ENCODE measurements around the gene TIAM1. TPM values are rescaled to one million over a fixed set of nuclear protein-coding genes. Genes with fewer than 3 reads are reported as not detected.

Gene TIAM1
- total and polyA plus RNA-seq, 2 of the 8 experiments (the other 6 are each of a cell fraction or from before 2014, with no cell fraction given) = 10.1 to 30.7 TPM

DNA sequence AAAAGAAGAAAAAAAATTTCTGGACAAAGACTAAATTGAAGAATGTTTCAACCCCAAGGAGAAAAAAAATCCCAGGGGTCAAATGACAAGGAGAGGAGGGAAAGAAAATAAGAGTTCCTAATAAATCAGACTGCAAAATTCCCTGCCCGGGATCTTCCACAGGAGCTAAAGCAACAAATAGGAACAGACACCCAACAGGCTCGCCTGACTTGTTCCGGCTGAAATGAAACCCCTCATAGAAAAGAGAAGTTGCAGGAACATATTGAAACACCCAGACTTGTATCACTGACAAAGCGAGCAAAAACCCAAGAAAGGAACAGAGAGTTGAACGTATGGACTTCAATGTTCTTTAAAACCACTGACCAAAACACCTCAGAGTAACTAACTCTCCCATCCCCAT is 123.0 kb downstream of the TIAM1 start:
- WGBS, 2 experiments (ENCODE audit: extremely low coverage in 1 of 2, insufficient coverage in 1 of 2, insufficient read length in 1 of 2, insufficient replicate concordance in 2 of 2, low coverage in 1 of 2, low lambda C conversion rate in 2 of 2, missing lambda C conversion rate in 1 of 2) = 88% methylated on average over 5 of the region's 5 CpGs; no CpG with 5 or more reads in 1 of the 2 experiments
- no peak overlapping the region for H2AK5ac ChIP-seq (ENCODE audit: low read depth, low read length)
- no peak overlapping the region for H3K4me2 ChIP-seq (ENCODE audit: insufficient read depth in 1 of 2, low read depth in 2 of 2, low read length in 2 of 2)
- no peaks in the 10 kb centered on the region for H3K79me2 ChIP-seq (ENCODE audit: control insufficient read depth in 1 of 2, insufficient read depth in 2 of 2, low read length in 2 of 2)
- no peak overlapping the region for H3K9ac ChIP-seq (replicated peaks in 1 of 4; ENCODE audit: extremely low read depth in 1 of 4, low read depth in 3 of 4, low read length in 3 of 4)
- H3K56ac ChIP-seq (replicated peaks; ENCODE audit: insufficient read length, low read depth, low read length) = no peak overlapping the region
- H2BK12ac ChIP-seq (ENCODE audit: low read depth, low read length) = no peak overlapping the region
- no peaks in the 10 kb centered on the region for H4K20me1 ChIP-seq (replicated peaks in 1 of 2; ENCODE audit: control insufficient read depth in 1 of 2, insufficient read depth in 2 of 2, low read length in 2 of 2)
- H2BK5ac ChIP-seq (ENCODE audit: low read depth, low read length) = no peak overlapping the region
- no peak overlapping the region for H2BK20ac ChIP-seq (ENCODE audit: low read length)
- POLR2A ChIA-PET (ENCODE audit: partially characterized antibody) = interaction anchor here (0.6 kb wide), 1 partner anchor 338 kb away, joined by 3 read pairs; no protein-coding TSS in a partner anchor
- no peak overlapping the region for H3K23ac ChIP-seq (ENCODE audit: insufficient read length)
- DNase-seq (ENCODE audit: low read depth in 1 of 2, low spot score in 2 of 2) (no peak), FAIRE-seq (no peak)
- CTCF ChIA-PET (ENCODE audit: partially characterized antibody) = interaction anchor here (0.8 to 2.4 kb wide), 4 partner anchors 11 to 113 kb away, joined by 3 to 7 read pairs (median 3); no protein-coding TSS in a partner anchor
- H3K36me3 ChIP-seq (ENCODE audit: control insufficient read depth in 2 of 4, insufficient read depth in 4 of 4, low read length in 3 of 4) = peaks cover 0 to 5% (median 2%) of the 10 kb centered on the region in 4 experiments; a peak in 2 of 8 replicates
- TF ChIP-seq, protein P1, sequence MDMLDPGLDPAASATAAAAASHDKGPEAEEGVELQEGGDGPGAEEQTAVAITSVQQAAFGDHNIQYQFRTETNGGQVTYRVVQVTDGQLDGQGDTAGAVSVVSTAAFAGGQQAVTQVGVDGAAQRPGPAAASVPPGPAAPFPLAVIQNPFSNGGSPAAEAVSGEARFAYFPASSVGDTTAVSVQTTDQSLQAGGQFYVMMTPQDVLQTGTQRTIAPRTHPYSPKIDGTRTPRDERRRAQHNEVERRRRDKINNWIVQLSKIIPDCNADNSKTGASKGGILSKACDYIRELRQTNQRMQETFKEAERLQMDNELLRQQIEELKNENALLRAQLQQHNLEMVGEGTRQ (IDR thresholded peaks at IDR 0.05; ENCODE audit: low read length) = no peak
- no peak for TF ChIP-seq PHF8 (conservative IDR thresholded peaks at IDR 0.05; ENCODE audit: low read depth, low read length)
- H3K4ac ChIP-seq (replicated peaks; ENCODE audit: insufficient read length, low read depth, low read length) = no peak overlapping the region
- H4K8ac ChIP-seq (ENCODE audit: extremely low read depth, insufficient read depth, low read length) = no peak overlapping the region
- H3K4me3 ChIP-seq (ENCODE audit: extremely low read depth in 1 of 4, insufficient read depth in 2 of 4, low read depth in 3 of 4, low read length in 4 of 4) = no peak overlapping the region
- H2BK120ac ChIP-seq (replicated peaks; ENCODE audit: low read depth, low read length) = no peak overlapping the region
- H3K27me3 ChIP-seq (replicated peaks in 1 of 4; ENCODE audit: control insufficient read depth in 3 of 4, extremely low read depth in 1 of 4, insufficient read depth in 3 of 4, low read length in 3 of 4) = no peaks in the 10 kb centered on the region
- no peaks in the 10 kb centered on the region for H3K9me3 ChIP-seq (ENCODE audit: insufficient read depth in 2 of 2, low read depth in 1 of 2, low read length in 1 of 2)
- H4K5ac ChIP-seq (ENCODE audit: insufficient read length, low read depth, low read length) = no peak overlapping the region
- H4K91ac ChIP-seq (replicated peaks; ENCODE audit: insufficient read length, low read length) = no peak overlapping the region
- H3K4me1 ChIP-seq (replicated peaks in 1 of 4; ENCODE audit: control insufficient read depth in 3 of 4, insufficient read depth in 4 of 4, low read length in 3 of 4) = 0 out of 7 replicates have a peak, but pooled peaks cover 0 to 2% (median 0%) of the 10 kb centered on the region in 4 experiments
- no peak overlapping the region for H2AFZ ChIP-seq (ENCODE audit: low read length)
- no peaks in the 10 kb centered on the region for H3K23me2 ChIP-seq (ENCODE audit: low read depth, low read length)
- H3K14ac ChIP-seq (ENCODE audit: insufficient read length) = no peak overlapping the region
- no peak overlapping the region for H2BK15ac ChIP-seq (ENCODE audit: low read length)
- H3K27ac ChIP-seq (ENCODE audit: low read depth, low read length) = no peak overlapping the region
- no peak overlapping the region for H3K18ac ChIP-seq (ENCODE audit: extremely low read depth, low read length)
- H3K79me1 ChIP-seq (ENCODE audit: low read depth, low read length) = no peaks in the 10 kb centered on the region
